Lower lobe of right lung (tissue), 2 donors: ENCODE data around the gene DUSP1. TPM values are rescaled to one million over a fixed set of nuclear protein-coding genes. Genes with fewer than 3 reads are reported as not detected.

Source experiments
- ATAC-seq, 2 donors: fragments of 200-7000 bp; cut with Tn5 transposase; one replicate each; pipeline ENCODE4 v1.9.1; 2020 to 2022; ENCODE audit warnings: mild to moderate bottlenecking in 2 of 2, moderate library complexity in 2 of 2
- DNase-seq: peaks from one replicate; pipeline ENCODE4 v3.0.0-alpha.2; 2020
- H3K27ac ChIP-seq: fragments of 200-600 bp; one replicate; pipeline ENCODE4 v1.8.0; 2022
- H3K27me3 ChIP-seq: fragments of 200-600 bp; one replicate; pipeline ENCODE4 v1.8.0; 2022; ENCODE audit warnings: low read depth
- H3K36me3 ChIP-seq: fragments of 200-600 bp; one replicate; pipeline ENCODE4 v1.8.0; 2022; ENCODE audit warnings: mild to moderate bottlenecking
- H3K4me1 ChIP-seq: fragments of 200-600 bp; one replicate; pipeline ENCODE4 v1.8.0; 2022
- H3K4me3 ChIP-seq: fragments of 200-600 bp; one replicate; pipeline ENCODE4 v1.8.0; 2022; ENCODE audit warnings: mild to moderate bottlenecking
- H3K9me3 ChIP-seq: fragments of 200-600 bp; one replicate; pipeline ENCODE4 v1.8.0; 2022
- intact Hi-C: fragments of 100-400 bp; cut with DNase I; formaldehyde crosslinking; loops from one replicate; pipeline ENCODE4 v1.11.0; 2022
- total RNA-seq: library from RNA; stranded (reverse); fragmentation: NEBNext Ultra II Directional; extraction: Animal tissue kit (Norgen Biotek cat#: 25700); gene quantifications from one replicate; pipeline ENCODE4 v1.2.1, GENCODE V29; 2021
- TF ChIP-seq, protein P1 (sequence below): fragments of 200-600 bp; IDR thresholded peaks from one replicate; pipeline ENCODE4 v1.8.0; 2022; ENCODE audit warnings: antibody characterized with exemption, mild to moderate bottlenecking
- donor health status: DM: no; HTN: yes; CAD: no; lungs with severe emphysema.

Gene DUSP1
- total RNA-seq, 1 donor from 2014 or later: 367 TPM

DNA sequence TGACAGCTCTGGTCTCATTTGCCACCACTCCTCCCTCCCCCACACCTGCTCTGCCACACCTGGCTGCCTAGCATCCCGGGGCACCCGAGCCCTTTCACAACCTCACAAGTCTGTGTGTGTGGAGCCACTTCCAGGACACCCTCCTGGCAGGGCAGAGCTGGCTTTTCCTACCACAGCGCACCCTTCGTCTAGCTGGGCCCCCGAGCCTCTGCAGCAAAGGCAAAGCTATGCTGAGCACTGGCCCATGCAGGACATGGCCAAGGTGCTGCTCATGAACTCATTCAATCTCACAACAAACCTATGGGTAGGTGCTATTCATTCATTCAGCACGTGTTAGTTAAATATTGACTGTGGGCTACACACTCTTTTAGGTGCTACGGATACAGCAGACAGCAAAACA, 43.4 kb downstream of the DUSP1 start:
- DNase-seq: no peak
- no peak overlapping the region for H3K27ac ChIP-seq

DNA sequence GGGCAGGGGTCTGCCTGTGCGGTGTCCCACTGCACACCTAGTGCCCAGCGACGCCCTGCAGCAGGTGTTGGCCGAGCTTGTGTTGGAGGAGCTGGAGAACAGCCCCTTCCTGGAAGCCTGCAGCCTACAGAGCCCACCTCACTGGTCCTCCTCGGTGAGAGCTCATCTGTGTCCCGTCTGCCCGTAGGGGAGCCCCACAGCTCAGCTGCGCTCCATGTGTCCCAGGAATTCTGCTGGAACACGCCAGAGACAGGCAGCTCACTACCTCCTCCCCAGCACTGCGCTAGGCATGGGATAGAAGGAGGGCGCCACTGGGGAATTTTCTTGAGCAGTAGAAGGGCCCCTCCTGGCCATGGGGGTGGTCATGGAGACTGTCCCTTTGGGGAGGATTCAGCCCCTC, 44.0 kb downstream of the DUSP1 start:
- Histone ChIP-seq H3K36me3 (no peaks in the 10 kb centered on the region), H3K27me3 (no peaks in the 10 kb centered on the region), H3K9me3 (no peaks in the 10 kb centered on the region), H3K27ac (no peak overlapping the region), H3K4me1 (peaks cover 17% of the 10 kb centered on the region), H3K4me3 (no peak overlapping the region)
- ATAC-seq: no peak
- intact Hi-C loops: no loop called here
- TF ChIP-seq, protein P1, sequence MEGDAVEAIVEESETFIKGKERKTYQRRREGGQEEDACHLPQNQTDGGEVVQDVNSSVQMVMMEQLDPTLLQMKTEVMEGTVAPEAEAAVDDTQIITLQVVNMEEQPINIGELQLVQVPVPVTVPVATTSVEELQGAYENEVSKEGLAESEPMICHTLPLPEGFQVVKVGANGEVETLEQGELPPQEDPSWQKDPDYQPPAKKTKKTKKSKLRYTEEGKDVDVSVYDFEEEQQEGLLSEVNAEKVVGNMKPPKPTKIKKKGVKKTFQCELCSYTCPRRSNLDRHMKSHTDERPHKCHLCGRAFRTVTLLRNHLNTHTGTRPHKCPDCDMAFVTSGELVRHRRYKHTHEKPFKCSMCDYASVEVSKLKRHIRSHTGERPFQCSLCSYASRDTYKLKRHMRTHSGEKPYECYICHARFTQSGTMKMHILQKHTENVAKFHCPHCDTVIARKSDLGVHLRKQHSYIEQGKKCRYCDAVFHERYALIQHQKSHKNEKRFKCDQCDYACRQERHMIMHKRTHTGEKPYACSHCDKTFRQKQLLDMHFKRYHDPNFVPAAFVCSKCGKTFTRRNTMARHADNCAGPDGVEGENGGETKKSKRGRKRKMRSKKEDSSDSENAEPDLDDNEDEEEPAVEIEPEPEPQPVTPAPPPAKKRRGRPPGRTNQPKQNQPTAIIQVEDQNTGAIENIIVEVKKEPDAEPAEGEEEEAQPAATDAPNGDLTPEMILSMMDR: no peak
- DNase-seq: no peak

More for the DNA sequence above, 43.4 kb downstream of the DUSP1 start:
- Histone ChIP-seq H3K36me3 (no peaks in the 10 kb centered on the region), H3K27me3 (no peaks in the 10 kb centered on the region), H3K9me3 (no peaks in the 10 kb centered on the region), H3K4me3 (no peak overlapping the region), H3K4me1 (peaks cover 15% of the 10 kb centered on the region)
- peak in 1 of 2 donors; percentile 54 for ATAC-seq
- TF ChIP-seq, protein P1: no peak
- intact Hi-C loops: no loop called here

DNA sequence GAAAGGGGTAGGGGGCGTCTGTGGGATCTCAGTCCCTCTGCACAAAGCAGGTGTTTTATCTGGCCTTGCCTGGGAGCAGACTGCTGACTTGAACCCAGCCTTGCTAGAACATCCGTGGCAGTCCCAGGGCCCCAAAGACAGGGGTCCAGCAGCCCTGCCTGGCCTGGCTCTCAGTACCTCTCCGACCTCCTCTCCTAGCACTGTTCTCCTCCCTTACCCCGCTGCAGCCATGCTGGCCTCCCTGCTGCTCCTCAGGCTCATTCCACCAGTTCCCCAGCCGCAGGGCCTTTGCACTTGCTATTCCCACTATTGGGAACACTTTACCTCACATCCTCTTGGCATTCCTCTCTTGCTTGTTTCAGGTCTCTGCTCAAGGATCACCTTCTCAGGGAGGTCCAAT, 45.2 kb downstream of the DUSP1 start:
- no peaks in the 10 kb centered on the region for H3K36me3 ChIP-seq
- H3K27me3 ChIP-seq: no peaks in the 10 kb centered on the region
- H3K4me3 ChIP-seq: no peak overlapping the region
- no peak for ATAC-seq
- no peak for DNase-seq
- intact Hi-C loops: no loop called here
- no peak overlapping the region for H3K27ac ChIP-seq
- TF ChIP-seq, protein P1: no peak
- no peaks in the 10 kb centered on the region for H3K9me3 ChIP-seq
- peaks cover 24% of the 10 kb centered on the region for H3K4me1 ChIP-seq

DNA sequence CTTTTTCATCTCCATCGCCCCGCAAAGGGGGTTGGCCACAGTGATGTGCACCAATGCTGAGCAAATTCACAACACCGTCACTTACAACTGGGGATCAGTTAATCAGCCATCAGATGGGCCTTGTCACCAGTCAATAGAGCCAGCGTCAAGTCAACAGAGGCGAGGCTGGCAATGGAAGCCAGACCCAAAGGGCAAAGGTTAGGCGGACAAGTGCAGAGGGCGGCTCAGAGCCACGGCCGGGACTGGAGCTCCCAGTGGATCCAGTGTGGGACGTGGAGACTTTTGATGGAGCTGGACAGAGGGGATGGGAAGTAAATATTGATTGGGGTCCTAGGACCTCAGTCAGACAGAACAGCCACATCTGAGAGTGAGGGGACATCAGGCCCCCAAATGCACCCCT, 45.7 kb downstream of the DUSP1 start:
- H3K4me3 ChIP-seq: no peak overlapping the region
- TF ChIP-seq, protein P1: no peak
- DNase-seq (no peak), ATAC-seq (no peak)
- H3K9me3 ChIP-seq: no peaks in the 10 kb centered on the region
- no peaks in the 10 kb centered on the region for H3K36me3 ChIP-seq
- peaks cover 29% of the 10 kb centered on the region for H3K4me1 ChIP-seq
- no peak overlapping the region for H3K27ac ChIP-seq
- intact Hi-C loops: no loop called here
- H3K27me3 ChIP-seq: no peaks in the 10 kb centered on the region

DNA sequence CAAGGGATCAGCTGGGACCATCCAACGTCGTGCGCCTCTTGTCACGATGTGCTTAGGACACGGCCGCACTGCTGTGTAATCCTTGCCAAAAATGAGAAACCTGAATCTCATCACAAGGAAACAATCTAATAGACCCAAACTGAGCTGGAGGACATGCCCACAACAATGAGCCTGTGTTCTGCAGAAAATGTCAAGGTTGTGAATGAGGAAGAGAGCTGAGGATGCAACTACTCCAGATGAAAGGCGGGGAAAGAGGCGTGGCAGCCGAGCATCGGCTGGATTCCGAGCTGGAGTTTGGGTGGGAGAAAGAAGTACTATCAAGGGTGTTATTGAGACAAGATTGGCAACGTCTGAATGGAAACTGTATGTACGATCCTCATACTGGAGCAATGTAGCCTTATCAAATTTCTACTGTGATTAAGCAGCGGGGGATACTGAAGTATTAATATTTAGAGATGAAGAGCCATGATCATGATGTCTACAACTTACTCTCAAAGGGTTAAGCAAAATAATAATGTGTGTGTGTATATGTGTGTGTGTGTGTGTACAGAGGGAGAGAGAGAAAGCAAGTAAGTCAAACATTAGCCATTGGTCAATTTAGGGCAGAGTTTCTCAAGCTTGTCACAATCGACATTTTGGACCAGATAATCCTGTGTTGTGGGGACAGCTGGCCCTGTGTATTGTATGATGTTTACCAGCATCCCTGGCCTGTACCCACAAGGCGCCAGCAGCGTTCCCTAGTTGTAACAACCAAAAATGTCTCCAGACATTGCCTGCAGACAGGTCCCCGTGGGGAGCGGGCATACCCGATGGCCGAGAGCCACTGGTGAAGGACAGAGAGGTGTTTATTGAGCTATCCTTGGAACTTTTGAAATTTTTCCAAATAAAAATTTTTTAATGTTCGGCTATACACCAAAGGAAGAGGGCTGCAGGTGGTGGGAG, 46.5 kb downstream of the DUSP1 start:
- Histone ChIP-seq H3K27ac (no peak overlapping the region), H3K27me3 (no peaks in the 10 kb centered on the region), H3K4me1 (peaks cover 35% of the 10 kb centered on the region), H3K9me3 (no peaks in the 10 kb centered on the region), H3K36me3 (no peaks in the 10 kb centered on the region), H3K4me3 (no peak overlapping the region)
- no peak for DNase-seq
- no peak for ATAC-seq
- TF ChIP-seq, protein P1: no peak
- intact Hi-C loops: no loop called here
